D341Med (cell line): ENCODE results near the gene TRPM8.

Experiments used
- DNase-seq: peaks from one replicate; pipeline ENCODE4 v3.0.0; 2012; ENCODE audit warnings: low spot score

The TRPM8 gene

DNA sequence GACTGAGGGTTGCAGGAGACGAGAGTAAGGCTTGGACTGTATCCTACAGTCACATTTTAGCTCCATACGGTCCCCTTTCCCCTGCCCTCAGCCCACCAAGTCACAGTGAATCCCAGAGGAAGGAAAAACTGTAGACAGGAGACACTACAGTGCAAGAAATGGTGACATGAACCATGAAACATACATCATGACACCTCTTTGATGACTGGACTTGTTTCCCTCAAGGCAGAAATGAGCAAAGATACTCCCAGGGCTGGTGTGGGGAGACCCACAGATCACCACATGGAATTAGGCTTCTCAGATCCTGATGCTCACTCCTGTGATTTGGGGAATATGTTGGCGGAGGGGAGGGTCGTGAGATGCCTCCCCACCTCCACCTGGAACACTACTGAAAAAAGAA is 85.1 kb downstream of the TRPM8 start:
- DNase-seq: no peak

- no peak for DNase-seq
Observed at GRCh38 chr2:234003972-234004617, 86.9 kb downstream of the TRPM8 start.

GRCh38 chr2:234005126-234005525 is 88.0 kb downstream of the TRPM8 start:
- DNase-seq: no peak

- no peak for DNase-seq
Observed at GRCh38 chr2:234006501-234006900, 89.3 kb downstream of the TRPM8 start.

GRCh38 chr2:234014427-234014826 is 97.3 kb downstream of the TRPM8 start:
- DNase-seq: no peak

- no peak for DNase-seq
Observed at GRCh38 chr2:234015861-234016260, 98.7 kb downstream of the TRPM8 start.

DNA sequence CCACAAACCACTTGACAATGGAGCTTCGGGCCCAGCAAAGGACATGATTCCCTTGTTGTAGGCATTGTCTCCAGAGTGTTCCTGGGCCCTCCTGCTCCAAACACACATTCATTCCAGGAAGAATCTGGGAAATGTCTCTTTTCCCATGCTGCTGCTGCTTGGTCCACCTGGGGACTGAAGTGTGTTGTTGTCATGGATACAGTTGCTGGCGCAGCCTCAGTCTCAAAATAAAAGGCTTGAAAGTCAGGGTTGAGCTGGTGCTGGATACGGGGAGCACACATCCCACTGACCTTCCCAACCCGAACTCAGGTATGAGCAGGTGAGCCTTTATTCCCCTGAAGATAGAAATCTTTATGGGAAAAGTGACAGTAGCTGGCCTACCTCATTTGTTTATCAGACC is 102.7 kb downstream of the TRPM8 start:
- DNase-seq: no peak

GRCh38 chr2:234020332-234020731 is 103.2 kb downstream of the TRPM8 start:
- no peak for DNase-seq

- DNase-seq: no peak
Observed at GRCh38 chr2:234022424-234022823, 105.3 kb downstream of the TRPM8 start.

DNA sequence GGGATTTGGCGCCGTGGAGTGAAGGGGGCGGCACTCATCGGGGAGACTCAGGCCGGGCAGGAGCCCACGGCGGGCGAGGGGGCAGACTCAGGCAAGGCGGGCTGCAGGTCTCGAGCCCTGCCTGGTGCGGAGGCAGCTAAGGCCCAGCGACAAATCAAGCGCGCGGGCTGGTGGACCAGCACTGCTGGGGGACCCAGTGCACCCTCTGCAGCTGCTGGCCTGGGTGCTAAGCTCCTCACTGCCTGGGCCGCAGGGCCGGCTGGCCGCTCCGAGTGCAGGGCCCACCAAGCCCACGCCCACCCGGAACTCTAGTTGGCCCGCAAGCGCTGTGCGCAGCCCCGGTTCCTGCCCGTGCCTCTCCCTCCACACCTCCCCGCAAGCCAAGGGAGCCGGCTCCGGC is 107.1 kb downstream of the TRPM8 start:
- DNase-seq: no peak

DNA sequence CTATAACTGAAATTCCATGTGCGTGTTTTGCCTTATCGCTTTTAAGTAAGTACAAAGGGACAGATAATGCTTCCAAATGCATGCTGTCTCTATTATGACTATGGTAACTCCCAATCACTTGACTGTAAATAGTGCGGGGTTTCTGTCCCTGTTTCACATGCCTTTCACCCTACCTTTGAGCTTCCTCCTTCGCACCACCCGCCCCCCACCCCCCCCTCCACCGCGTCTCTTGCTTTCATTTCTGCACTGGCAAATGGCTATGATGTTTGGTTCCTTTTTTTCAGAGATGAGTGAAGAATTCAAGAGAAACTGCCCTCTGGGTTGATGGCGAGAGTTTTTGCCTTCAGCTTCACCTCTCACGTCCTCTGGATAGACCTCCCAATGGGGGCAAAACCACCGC is 108.3 kb downstream of the TRPM8 start:
- DNase-seq: no peak

DNA sequence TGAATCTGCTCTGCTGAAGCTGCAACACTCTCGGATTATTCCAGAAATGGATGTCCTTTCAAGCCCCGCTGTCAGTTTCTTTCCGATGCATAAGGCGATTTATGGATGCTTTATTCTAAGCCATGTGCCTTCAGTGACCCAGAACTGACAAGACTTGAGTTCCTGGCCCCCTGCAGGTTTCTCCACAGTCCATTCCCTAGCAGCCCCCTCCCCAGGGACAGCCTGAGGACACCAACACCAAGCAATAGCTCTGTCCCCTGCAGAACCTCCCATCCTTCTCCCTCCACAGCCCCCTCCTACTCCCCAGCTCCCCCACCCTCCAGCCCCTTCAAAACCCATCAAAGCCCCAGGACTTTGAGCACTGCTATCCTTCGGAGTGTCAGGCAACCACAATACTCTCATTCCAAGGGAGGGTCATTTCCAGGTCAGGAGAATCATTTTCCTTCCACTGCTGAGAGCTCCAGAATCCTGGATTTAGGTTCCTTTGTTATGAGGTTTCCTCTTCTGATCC is 108.8 kb downstream of the TRPM8 start:
- no peak for DNase-seq

DNA sequence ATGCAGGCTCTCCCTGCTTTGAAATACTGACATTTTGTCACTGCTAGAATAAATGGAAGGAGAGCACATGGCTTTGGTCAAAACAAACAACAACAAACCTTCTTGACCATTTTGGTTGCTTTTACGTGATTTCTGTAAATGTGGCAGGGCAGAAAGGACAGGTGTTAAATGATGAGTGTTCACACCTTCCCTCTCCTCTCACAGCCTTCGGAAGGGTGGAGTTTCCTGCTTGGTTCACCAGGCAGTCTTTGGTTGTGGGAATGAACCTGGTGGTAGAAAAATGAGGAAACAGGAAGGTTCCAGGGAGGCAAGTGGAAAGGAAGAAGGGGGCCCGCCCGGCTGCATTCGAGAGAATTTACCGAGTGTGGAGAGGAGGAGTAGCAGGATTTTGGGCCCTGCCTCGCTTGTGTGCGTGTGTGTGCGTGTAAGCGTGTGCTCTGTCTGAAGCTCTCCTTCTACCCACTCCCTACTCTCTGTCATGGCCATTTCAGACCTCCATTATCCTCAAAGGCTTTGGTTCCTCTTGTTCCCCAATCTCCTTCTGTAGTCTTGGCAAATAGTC is 109.6 kb downstream of the TRPM8 start:
- DNase-seq: no peak

DNA sequence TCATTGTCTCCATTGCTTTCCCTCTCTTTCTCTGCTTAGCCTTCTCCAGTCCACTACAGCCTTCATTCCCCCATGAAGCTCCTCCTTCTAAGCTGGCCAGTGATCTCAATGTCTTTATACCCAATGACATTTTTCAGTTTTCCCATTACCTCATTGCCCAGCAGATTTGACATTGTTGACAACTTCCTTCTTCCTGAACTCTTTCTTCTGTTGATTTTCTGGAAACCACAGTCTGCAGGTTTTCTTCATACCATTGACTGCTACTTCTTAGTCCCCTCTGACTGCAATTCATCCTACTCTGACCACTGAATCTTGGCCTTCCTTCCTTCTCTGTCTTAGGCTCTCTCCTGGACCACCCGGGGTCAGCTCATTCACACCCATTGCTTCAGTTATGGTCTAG is 110.5 kb downstream of the TRPM8 start:
- DNase-seq: no peak

DNA sequence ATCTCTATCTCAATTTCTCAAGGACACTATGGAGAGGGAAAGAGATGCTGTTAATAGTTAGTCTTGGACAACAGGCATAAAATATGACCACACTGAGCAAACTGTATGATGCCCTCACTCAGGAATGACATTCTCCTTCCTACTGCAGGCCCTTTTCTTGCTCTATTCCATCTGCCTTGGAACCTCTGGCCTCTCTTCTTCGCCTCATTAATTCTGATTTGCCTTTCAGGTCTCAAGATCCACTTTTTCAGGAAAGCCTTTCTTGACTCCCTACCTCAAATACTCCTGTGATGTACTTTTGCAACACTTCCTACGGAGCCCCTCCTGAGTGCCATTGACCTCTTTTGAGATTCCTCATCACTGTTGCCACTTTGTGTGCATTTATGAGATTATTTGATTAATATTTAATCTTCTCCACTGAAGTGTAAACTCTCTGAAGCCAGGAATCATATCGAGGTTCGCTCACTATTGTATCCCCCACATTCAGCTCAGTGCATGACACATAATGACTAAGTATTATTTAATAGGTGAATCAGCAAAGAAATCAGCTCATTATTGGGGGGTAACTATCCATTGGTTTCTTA is 112.1 kb downstream of the TRPM8 start:
- no peak for DNase-seq

- DNase-seq: no peak
Observed at GRCh38 chr2:234031207-234031606, 114.0 kb downstream of the TRPM8 start.

DNA sequence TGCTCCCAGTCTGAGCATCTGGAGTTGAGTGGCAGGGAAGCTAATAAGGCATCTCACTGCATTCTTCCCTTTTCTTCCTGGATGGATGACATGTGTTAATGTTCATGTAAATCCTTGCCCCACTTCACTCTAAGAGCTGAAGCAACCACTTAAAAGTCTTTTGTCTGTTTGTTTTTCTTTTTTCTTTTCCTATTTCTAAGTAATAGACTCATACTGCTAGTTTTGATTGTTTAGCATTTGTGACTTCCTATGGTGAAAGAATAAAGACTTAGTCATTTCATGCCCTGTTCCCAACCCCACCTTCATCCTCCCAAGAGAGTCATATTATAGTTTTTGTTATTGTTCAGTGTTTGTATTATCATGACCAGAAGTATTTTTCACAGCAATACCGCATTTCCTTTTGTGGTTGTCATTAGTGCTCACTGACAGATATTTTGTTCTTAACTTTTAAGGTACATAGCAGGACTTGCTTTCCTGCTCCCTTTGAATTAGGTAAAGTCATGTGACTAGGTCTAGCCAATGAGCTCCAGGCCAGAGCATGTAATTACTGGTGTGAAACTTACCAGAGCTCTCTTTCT is 115.2 kb downstream of the TRPM8 start:
- no peak for DNase-seq

GRCh38 chr2:234033174-234033573 is 116.0 kb downstream of the TRPM8 start:
- DNase-seq: no peak

DNA sequence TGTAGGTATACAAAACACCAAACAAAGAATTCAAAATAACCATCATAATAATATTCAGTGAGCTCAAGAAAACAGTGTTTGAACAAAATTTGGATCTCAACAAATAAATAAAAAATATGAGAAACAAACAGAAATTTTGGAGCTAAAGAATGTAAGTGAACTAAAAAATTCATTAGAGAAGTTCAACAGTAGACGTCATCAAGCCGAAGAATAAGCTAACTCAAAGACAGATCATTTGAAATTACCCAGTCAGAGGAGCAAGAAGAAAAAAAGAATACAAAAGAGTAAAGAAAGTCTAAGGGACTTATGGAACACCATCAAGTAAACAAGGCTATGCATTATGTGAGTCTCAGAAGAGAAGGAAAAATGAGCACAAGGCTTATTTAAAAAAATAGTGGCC is 116.7 kb downstream of the TRPM8 start:
- DNase-seq: no peak

GRCh38 chr2:234038076-234038802 is 121.1 kb downstream of the TRPM8 start:
- no peak for DNase-seq

DNA sequence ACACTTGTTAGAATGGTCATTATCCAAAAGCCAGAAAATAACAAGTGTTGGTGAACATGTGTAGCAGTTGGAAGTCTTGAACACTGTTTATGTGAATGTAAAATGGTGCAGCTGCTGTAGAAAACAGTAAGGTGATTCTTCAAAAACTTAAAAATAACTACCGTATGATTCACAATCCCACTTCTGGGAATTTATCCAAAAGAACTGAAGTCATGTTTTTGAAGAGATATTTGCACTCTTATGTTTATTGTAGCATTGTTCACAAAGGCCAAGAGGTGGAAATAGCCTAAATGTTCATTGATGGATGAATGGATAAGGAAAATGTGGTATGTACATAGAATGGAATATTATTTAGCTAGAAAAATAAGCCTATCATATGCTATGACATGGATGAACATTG is 127.0 kb downstream of the TRPM8 start:
- DNase-seq: no peak

DNA sequence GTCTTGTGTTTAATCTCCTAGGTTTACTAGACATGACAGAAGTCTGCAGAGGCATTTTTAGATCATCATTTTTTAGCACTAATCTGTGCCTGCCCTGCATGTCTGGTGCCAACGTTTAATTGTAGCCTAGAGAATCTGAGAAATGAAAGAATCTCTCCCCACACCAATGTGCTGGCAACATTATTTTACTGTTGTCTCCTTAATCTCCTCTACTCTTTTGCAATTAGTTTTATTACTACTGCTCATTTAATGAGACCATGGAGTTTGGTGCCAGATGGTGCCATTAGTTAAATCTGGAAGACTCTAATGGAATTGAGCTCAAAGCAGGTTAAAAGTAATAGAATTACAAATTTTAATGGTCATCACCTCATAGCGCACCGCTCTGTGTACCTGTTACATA is 129.3 kb downstream of the TRPM8 start:
- DNase-seq: no peak

DNA sequence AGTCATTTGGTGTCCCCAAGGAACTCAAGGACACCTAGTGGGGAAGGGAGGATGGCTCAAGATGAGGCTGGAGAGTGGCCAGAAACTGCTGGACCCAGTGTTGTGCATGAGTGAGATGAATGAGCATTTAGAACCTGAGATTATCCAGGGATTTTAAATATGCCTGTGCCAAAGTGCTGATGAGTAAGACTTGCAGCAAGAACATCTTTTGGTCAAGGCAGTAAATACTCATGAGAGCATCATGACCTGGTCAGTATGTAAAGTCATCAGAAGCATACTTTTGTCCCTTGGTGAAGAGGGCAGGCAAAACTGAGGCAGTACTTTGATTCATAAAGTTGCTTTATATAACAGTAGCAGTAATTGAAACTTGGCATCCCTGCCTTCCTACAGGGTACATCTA is 130.2 kb downstream of the TRPM8 start:
- no peak for DNase-seq
